Islet of Langerhans (tissue), 1 donor: ENCODE measurements around the gene PRCD.
"Not testable (repeated sequence)": the region's sequence is repeated elsewhere in the genome, so short reads cannot be mapped to it uniquely, and the experiment has no call there.

ENCODE experiments used
- FAIRE-seq: peaks from one replicate; lab custom pipeline; 2011; peaks lifted over from hg19 to GRCh38; lab: Jason Lieb, UNC

PRCD gene

GRCh38 chr17:76506408-76507345 lies 33.2 kb upstream of the PRCD start:
- FAIRE-seq, result no peak

GRCh38 chr17:76508472-76509063 lies 31.3 kb upstream of the PRCD start:
- FAIRE-seq, result not testable (repeated sequence)

- FAIRE-seq, result no peak
Measured at GRCh38 chr17:76510831-76511244, 29.0 kb upstream of the PRCD start.

- FAIRE-seq, result no peak
Measured at GRCh38 chr17:76511668-76512365, 28.0 kb upstream of the PRCD start.

- no peak for FAIRE-seq
Measured at GRCh38 chr17:76512366-76513305, 27.2 kb upstream of the PRCD start.

- no peak for FAIRE-seq
Measured at GRCh38 chr17:76513306-76513692, 26.5 kb upstream of the PRCD start.

- FAIRE-seq, result not testable (repeated sequence)
Measured at GRCh38 chr17:76514355-76514754, 25.5 kb upstream of the PRCD start.

- no peak for FAIRE-seq
Measured at GRCh38 chr17:76515274-76515949, 24.4 kb upstream of the PRCD start.

- no peak for FAIRE-seq
Measured at GRCh38 chr17:76517638-76518038, 22.2 kb upstream of the PRCD start.

- FAIRE-seq, result no peak
Measured at GRCh38 chr17:76519048-76519966, 20.5 kb upstream of the PRCD start.

GRCh38 chr17:76521262-76521661 lies 18.6 kb upstream of the PRCD start:
- FAIRE-seq, result no peak

- FAIRE-seq, result not testable (repeated sequence)
Measured at GRCh38 chr17:76521683-76522082, 18.2 kb upstream of the PRCD start.

- no peak for FAIRE-seq
Measured at GRCh38 chr17:76523084-76524037, 16.5 kb upstream of the PRCD start.

GRCh38 chr17:76524598-76525512 lies 15.0 kb upstream of the PRCD start:
- FAIRE-seq, result no peak

- FAIRE-seq, result not testable (repeated sequence)
Measured at GRCh38 chr17:76525513-76525833, 14.4 kb upstream of the PRCD start.

GRCh38 chr17:76527016-76527415 lies 12.8 kb upstream of the PRCD start:
- not testable (repeated sequence) for FAIRE-seq

GRCh38 chr17:76527430-76528111 lies 12.3 kb upstream of the PRCD start:
- no peak for FAIRE-seq
